Colonic mucosa (tissue), 4 donors: ENCODE results near the gene ANKRD63. TPM values are rescaled to one million over a fixed set of nuclear protein-coding genes. Genes with fewer than 3 reads are reported as not detected.

Experiments used
- DNase-seq: peaks from one replicate; pipeline ENCODE4 v3.0.0-alpha.2; 2020
- H3K27ac ChIP-seq: fragments of 200-600 bp; one replicate; pipeline ENCODE4 v1.8.0; 2021
- H3K27me3 ChIP-seq: fragments of 200-600 bp; one replicate; pipeline ENCODE4 v1.8.0; 2021
- H3K36me3 ChIP-seq: fragments of 200-600 bp; one replicate; pipeline ENCODE4 v1.8.0; 2021
- H3K4me1 ChIP-seq: fragments of 200-600 bp; one replicate; pipeline ENCODE4 v1.8.0; 2021; ENCODE audit warnings: mild to moderate bottlenecking
- H3K4me3 ChIP-seq: fragments of 200-600 bp; one replicate; pipeline ENCODE4 v1.8.0; 2021
- H3K9ac ChIP-seq, 2 donors: one replicate each; pipeline ENCODE4 v1.7.0; 2013; ENCODE audit warnings: control low read depth in 2 of 2, low read depth in 2 of 2, low read length in 2 of 2
- H3K9me3 ChIP-seq: fragments of 200-600 bp; one replicate; pipeline ENCODE4 v1.8.0; 2021
- CTCF ChIP-seq: fragments of 200-600 bp; IDR thresholded peaks from one replicate; pipeline ENCODE4 v1.8.0; 2022; ENCODE audit warnings: antibody characterized with exemption, mild to moderate bottlenecking
- intact Hi-C: fragments of 100-400 bp; cut with DNase I; formaldehyde crosslinking; loops from one replicate; pipeline ENCODE4 v1.14.1; 2022
- total RNA-seq, 2 donors: library from RNA; stranded (reverse); fragmentation: NEBNext Ultra II Directional in 1 of 2; extraction: Animal tissue kit (Norgen Biotek cat#: 25700) in 1 of 2; gene quantifications; one replicate each; pipeline ENCODE4 v1.2.1, GENCODE V29; 2021
- donor health status: healthy.
- donor health status: DM: no; HTN: no; CAD: no.
- donor health status: DM: no; HTN: no; CAD: no.

ANKRD63 gene
- total RNA-seq, 2 donors from 2014 or later: not detected

- Histone ChIP-seq H3K4me1 (peaks cover 4% of the 10 kb centered on the region), H3K36me3 (no peaks in the 10 kb centered on the region), H3K27ac (no peak overlapping the region), H3K9ac (no peak overlapping the region), H3K4me3 (no peak overlapping the region), H3K9me3 (no peaks in the 10 kb centered on the region), H3K27me3 (peaks cover 24% of the 10 kb centered on the region)
- DNase-seq: no peak
- intact Hi-C loops: loop anchor here (5.0 kb wide), 4 partner anchors 35 to 495 kb away; partner anchors contain the start of gene FSIP1
- TF ChIP-seq CTCF: no peak
Measured at GRCh38 chr15:40276927-40277326, 5.9 kb downstream of the ANKRD63 start.

GRCh38 chr15:40275954-40276353 is 6.9 kb downstream of the ANKRD63 start:
- Histone ChIP-seq H3K4me1 (peaks cover 4% of the 10 kb centered on the region), H3K27me3 (peaks cover 14% of the 10 kb centered on the region), H3K4me3 (no peak overlapping the region), H3K27ac (no peak overlapping the region), H3K9me3 (no peaks in the 10 kb centered on the region), H3K9ac (no peak overlapping the region), H3K36me3 (no peaks in the 10 kb centered on the region)
- no peak for TF ChIP-seq CTCF
- intact Hi-C loops: loop anchor here (2.0 to 5.0 kb wide), 5 partner anchors 36 to 494 kb away; partner anchors contain the start of gene FSIP1
- DNase-seq: no peak

GRCh38 chr15:40275523-40275922 is 7.3 kb downstream of the ANKRD63 start:
- Histone ChIP-seq H3K4me1 (peaks cover 4% of the 10 kb centered on the region), H3K9me3 (no peaks in the 10 kb centered on the region), H3K36me3 (no peaks in the 10 kb centered on the region), H3K27me3 (peaks cover 10% of the 10 kb centered on the region), H3K27ac (no peak overlapping the region), H3K4me3 (no peak overlapping the region), H3K9ac (no peak overlapping the region)
- intact Hi-C loops: loop anchor here (2.0 to 5.0 kb wide), 5 partner anchors 37 to 493 kb away; partner anchors contain the start of gene FSIP1
- no peak for TF ChIP-seq CTCF
- DNase-seq: no peak

GRCh38 chr15:40274350-40275274 is 8.3 kb downstream of the ANKRD63 start:
- peak; percentile 100 for TF ChIP-seq CTCF
- intact Hi-C loops: loop anchor here (2.0 to 5.0 kb wide), 5 partner anchors 38 to 492 kb away; partner anchors contain the start of gene FSIP1
- no peak overlapping the region for H3K27ac ChIP-seq
- H3K27me3 ChIP-seq: peaks cover under 1% of the 10 kb centered on the region
- H3K4me3 ChIP-seq: no peak overlapping the region
- DNase-seq: peak; percentile 81
- no peaks in the 10 kb centered on the region for H3K9me3 ChIP-seq
- peaks cover 2% of the 10 kb centered on the region for H3K4me1 ChIP-seq
- no peaks in the 10 kb centered on the region for H3K36me3 ChIP-seq
- peak overlapping the region in 1 of 2 donors; percentile 8 for H3K9ac ChIP-seq

GRCh38 chr15:40273428-40273827 is 9.4 kb downstream of the ANKRD63 start:
- H3K9me3 ChIP-seq: no peaks in the 10 kb centered on the region

More at GRCh38 chr15:40273428-40273827, 9.4 kb downstream of the ANKRD63 start:
- Histone ChIP-seq H3K4me1 (no peaks in the 10 kb centered on the region), H3K27me3 (no peaks in the 10 kb centered on the region), H3K9ac (no peak overlapping the region), H3K4me3 (no peak overlapping the region), H3K36me3 (no peaks in the 10 kb centered on the region), H3K27ac (no peak overlapping the region)
- intact Hi-C loops: no loop called here
- TF ChIP-seq CTCF: no peak
- no peak for DNase-seq
